ENCODE measurements around the gene DTWD1.

GRCh38 chr15:49674370-49674769 lies 53.5 kb downstream of the DTWD1 start:
- TF ChIP-seq, protein P1, sequence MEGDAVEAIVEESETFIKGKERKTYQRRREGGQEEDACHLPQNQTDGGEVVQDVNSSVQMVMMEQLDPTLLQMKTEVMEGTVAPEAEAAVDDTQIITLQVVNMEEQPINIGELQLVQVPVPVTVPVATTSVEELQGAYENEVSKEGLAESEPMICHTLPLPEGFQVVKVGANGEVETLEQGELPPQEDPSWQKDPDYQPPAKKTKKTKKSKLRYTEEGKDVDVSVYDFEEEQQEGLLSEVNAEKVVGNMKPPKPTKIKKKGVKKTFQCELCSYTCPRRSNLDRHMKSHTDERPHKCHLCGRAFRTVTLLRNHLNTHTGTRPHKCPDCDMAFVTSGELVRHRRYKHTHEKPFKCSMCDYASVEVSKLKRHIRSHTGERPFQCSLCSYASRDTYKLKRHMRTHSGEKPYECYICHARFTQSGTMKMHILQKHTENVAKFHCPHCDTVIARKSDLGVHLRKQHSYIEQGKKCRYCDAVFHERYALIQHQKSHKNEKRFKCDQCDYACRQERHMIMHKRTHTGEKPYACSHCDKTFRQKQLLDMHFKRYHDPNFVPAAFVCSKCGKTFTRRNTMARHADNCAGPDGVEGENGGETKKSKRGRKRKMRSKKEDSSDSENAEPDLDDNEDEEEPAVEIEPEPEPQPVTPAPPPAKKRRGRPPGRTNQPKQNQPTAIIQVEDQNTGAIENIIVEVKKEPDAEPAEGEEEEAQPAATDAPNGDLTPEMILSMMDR (IDR thresholded peaks at IDR 0.05), result no peak
- TF ChIP-seq EZH2 (IDR thresholded peaks at IDR 0.05; ENCODE audit: borderline replicate concordance, insufficient read depth, low read depth, low read length, poor library complexity, severe bottlenecking), result no peak

Data from B cell (primary cell).